Measurements from ENCODE around the gene EDEM1. TPM values are rescaled to one million over a fixed set of nuclear protein-coding genes. Genes with fewer than 3 reads are reported as not detected.
"Not testable (repeated sequence)": the region's sequence is repeated elsewhere in the genome, so short reads cannot be mapped to it uniquely, and the experiment has no call there.

The EDEM1 gene
- total RNA-seq, 6 experiments from 2014 or later: 40.6 to 92.7 (median 83.2) TPM

DNA sequence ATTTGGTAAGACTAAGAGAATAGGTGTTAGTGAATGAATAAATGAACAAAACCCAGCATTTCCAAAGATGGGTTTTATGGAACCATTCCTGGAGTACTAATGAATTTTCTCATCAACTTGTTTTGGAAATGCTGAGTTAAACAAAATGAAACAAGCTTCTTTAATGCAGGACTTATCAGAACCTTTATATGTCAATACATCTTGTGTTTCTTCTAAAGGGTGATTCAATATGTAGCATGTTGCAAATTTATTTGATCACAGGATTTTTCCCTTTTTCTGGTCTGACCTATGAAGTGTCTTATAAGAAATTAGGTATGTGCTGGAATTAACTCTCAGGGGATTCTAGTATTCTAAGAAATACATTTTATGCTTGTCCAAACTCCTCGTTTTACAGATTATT is 53.2 kb downstream of the EDEM1 start:
- no peak for ATAC-seq
- Histone ChIP-seq H3K9me3 (no peaks in the 10 kb centered on the region), H3K4me3 (no peak overlapping the region), H3K27me3 (no peaks in the 10 kb centered on the region), H3K36me3 (no peaks in the 10 kb centered on the region), H3K27ac (no peak overlapping the region), H3K4me1 (no peaks in the 10 kb centered on the region)
- intact Hi-C loops (cut with DNase I): no loop called here
- TF ChIP-seq, protein P1, sequence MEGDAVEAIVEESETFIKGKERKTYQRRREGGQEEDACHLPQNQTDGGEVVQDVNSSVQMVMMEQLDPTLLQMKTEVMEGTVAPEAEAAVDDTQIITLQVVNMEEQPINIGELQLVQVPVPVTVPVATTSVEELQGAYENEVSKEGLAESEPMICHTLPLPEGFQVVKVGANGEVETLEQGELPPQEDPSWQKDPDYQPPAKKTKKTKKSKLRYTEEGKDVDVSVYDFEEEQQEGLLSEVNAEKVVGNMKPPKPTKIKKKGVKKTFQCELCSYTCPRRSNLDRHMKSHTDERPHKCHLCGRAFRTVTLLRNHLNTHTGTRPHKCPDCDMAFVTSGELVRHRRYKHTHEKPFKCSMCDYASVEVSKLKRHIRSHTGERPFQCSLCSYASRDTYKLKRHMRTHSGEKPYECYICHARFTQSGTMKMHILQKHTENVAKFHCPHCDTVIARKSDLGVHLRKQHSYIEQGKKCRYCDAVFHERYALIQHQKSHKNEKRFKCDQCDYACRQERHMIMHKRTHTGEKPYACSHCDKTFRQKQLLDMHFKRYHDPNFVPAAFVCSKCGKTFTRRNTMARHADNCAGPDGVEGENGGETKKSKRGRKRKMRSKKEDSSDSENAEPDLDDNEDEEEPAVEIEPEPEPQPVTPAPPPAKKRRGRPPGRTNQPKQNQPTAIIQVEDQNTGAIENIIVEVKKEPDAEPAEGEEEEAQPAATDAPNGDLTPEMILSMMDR (IDR thresholded peaks at IDR 0.05): no peak
- TF ChIP-seq POLR2A (IDR thresholded peaks at IDR 0.05): no peak
- no peak for DNase-seq
- WGBS (ENCODE audit: insufficient coverage, low coverage, low lambda C conversion rate, missing lambda C conversion rate): 79% methylated on average over 1 of the region's 1 CpG

- H3K27me3 ChIP-seq; intact Hi-C loops (cut with DNase I); H3K36me3 ChIP-seq; H3K9me3 ChIP-seq; DNase-seq; H3K27ac ChIP-seq; H3K4me3 ChIP-seq; ATAC-seq; H3K4me1 ChIP-seq: not testable (repeated sequence)
- 93% methylated on average over 5 of the region's 23 CpGs for WGBS (ENCODE audit: insufficient coverage, low coverage, low lambda C conversion rate, missing lambda C conversion rate)
Observed at GRCh38 chr3:5242785-5243184, 55.3 kb downstream of the EDEM1 start.

DNA sequence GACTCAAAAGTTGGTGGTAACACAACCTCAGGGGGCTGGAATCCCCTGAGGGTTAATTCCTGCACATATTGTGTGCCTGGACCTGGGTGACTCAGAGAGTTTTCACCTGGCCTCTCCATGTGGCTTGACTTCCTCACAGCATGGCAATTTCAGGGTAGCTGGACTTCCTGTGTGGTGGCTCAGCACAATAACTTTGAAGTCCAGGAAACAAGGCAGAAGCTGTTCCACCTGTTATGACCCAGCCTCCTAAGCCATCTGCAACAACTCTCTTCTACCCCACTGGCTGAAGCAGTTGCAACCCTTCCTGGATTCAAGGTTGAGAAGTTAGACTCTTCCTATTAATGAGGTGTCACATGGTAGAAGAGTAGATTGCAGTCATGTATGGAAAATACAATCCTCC is 58.4 kb downstream of the EDEM1 start:
- Histone ChIP-seq H3K27ac (no peak overlapping the region), H3K27me3 (no peaks in the 10 kb centered on the region), H3K4me1 (no peaks in the 10 kb centered on the region), H3K36me3 (no peaks in the 10 kb centered on the region), H3K9me3 (no peaks in the 10 kb centered on the region), H3K4me3 (no peak overlapping the region)
- TF ChIP-seq POLR2A (IDR thresholded peaks at IDR 0.05): no peak
- TF ChIP-seq, protein P1 (IDR thresholded peaks at IDR 0.05): no peak
- DNase-seq (no peak), ATAC-seq (no peak)
- intact Hi-C loops (cut with DNase I): no loop called here

GRCh38 chr3:5248822-5249221 is 61.3 kb downstream of the EDEM1 start:
- Histone ChIP-seq H3K4me1 (peaks cover 0 to 7% (median 2%) of the 10 kb centered on the region in 4 donors), H3K9me3 (no peaks in the 10 kb centered on the region), H3K27ac (no peak overlapping the region), H3K4me3 (no peak overlapping the region), H3K36me3 (no peaks in the 10 kb centered on the region), H3K27me3 (no peaks in the 10 kb centered on the region)
- TF ChIP-seq, protein P1 (IDR thresholded peaks at IDR 0.05): no peak
- TF ChIP-seq POLR2A (IDR thresholded peaks at IDR 0.05): no peak
- ATAC-seq: no peak
- intact Hi-C loops (cut with DNase I): no loop called here
- WGBS (ENCODE audit: insufficient coverage, low coverage, low lambda C conversion rate, missing lambda C conversion rate): 97% methylated on average over 3 of the region's 3 CpGs
- no peak for DNase-seq

- ATAC-seq (peak; percentile 90 to 96 (median 94)), DNase-seq (no peak)
- no peaks in the 10 kb centered on the region for H3K36me3 ChIP-seq
- no peak for TF ChIP-seq POLR2A (IDR thresholded peaks at IDR 0.05)
- TF ChIP-seq, protein P1 (IDR thresholded peaks at IDR 0.05): no peak
- no peaks in the 10 kb centered on the region for H3K27me3 ChIP-seq
- H3K27ac ChIP-seq: peak overlapping the region in 1 of 3 donors; percentile 11
- no peaks in the 10 kb centered on the region for H3K9me3 ChIP-seq
- WGBS (ENCODE audit: insufficient coverage, low coverage, low lambda C conversion rate, missing lambda C conversion rate): 17% methylated on average over 9 of the region's 9 CpGs
- intact Hi-C loops (cut with DNase I): no loop called here
- peaks cover 0 to 7% (median 2%) of the 10 kb centered on the region in 4 donors for H3K4me1 ChIP-seq
- peak overlapping the region in 2 of 3 donors; percentile 30 to 41 for H3K4me3 ChIP-seq
Observed at GRCh38 chr3:5250467-5251195, 63.1 kb downstream of the EDEM1 start.

All from right lobe of liver (tissue), 6 donors.